Fibroblast of skin of left biceps (primary cell): ENCODE measurements around the gene FAP.

Source experiments
- DNase-seq, 2 experiments: peaks; one replicate each; pipeline ENCODE4 v3.0.0-alpha.2; 2013; ENCODE audit warnings: low read depth in 2 of 2

Gene FAP

DNA sequence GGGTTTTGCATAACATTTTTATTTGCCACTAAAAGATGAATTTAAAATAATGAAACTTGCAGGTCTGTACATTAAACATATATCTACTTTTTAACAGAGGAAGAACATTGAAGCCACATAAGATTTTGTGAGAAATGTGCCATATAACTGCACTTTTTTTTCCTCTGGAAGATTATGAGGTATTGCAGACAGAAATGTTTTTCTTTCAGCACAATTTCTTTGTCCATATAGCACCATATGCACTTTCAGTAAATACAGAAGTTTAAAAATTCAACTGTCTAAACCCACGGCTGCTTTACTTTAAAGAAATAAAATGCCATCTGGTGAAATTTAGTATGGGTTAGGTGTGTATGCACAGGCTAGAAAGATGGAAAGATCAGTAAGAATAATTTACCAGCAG lies 470 bp upstream of the FAP start:
- no peak for DNase-seq

DNA sequence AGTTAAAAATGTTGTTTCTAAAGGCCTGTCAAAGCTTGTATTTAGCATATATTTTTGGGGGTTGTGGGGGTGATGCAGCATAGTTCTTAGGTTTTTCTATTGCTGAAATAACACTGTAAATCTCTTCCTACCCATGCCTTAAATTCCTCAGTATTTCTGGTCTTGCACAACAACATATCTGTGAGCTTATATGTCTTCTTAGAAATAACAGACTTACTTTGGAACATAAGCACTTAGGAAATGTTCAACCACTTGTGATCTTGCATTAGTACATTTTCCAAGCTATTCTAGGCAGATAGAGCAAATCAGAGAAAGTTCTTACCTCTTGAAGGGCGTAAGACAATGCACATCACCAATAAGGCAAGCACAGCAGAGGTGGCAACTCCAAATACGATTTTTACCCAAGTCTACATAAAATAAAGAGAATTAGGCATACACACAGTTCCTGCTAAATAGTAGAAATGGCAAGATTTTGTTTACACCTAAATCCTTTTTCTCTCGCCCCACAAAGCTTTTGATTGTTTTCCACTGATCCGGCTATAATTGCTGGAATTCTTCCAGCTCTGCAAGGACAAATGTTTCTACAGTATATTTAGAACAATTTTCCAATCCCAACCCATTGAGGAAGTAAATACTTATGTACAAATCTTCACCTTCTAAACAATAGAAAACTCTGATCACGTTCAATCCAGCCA lies 512 bp downstream of the FAP start:
- peak; percentile 82 to 88 for DNase-seq

DNA sequence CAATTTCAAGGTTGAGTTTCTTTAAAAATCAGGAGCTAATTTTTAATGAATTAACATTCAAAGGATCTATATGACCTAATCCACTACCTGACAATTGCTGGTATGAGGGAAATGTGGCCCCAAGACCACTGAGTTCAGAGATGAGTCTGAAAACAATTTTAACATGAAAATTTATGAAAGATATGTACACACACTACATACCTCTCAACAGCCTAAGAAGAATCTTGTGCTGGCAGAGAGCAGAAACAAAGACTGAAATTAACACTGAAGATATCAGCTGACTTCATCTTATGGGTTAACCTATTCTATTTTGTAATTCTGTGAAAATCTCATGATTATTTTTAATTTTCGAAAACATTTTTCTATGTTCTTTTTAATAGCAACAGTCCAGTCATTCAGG lies 1.7 kb downstream of the FAP start:
- no peak for DNase-seq

DNA sequence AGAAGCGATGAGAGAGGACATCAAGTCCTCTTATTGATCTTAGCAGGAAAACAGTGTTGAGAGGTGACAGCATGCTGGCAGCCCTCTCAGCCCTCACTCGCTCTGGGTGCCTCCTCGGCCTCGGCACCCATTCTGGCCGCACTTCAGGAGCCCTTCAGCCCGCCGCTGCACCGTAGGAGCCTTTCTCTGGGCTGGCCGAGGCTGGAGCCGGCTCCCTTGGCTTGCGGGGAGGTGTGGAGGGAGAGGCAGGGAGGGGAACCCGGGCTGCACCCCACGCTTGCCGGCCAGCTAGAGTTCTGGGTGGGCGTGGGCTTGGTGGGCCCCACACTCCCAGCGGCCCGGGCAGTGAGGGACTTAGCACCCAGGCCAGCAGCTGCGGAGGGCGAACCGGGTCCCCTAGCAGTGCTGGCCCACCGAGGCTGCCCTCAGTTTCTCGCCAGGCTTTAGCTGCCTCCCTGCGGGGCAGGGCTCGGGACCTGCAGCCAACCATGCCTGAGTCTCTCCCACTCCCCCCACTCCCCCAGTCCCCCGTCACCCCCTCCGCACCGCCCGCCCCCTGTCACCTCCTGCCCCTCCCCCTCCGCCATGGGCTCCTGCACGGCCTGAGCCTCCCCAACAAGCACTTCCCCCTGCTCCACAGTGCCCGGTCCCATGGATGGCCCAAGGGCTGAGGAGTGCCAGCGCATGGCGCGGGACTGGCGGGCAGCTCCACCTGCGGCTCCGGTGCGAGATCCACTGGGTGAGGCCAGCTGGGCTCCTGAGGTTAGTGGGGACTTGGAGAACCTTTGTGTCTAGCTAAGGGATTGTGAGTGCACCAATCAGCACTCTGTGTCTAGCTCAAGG lies 8.4 kb downstream of the FAP start:
- no peak for DNase-seq

DNA sequence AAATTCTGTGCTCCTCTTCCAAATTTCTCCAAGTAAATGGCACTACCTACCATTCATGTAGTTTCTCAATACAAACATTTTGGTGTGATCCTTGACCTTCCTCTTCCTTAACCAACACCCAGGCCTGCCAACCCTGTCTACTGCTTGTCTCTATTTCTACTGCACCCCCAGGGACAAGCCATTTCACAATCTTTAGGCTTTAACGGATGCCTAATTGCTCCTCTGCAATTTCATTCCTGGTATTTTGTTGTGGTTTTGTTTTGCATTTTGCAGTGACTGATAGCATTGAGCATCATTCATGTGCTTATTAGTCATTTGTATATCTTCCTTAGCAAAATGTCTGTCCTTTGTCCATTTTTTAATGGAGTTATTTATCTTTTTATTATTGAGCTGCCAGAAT lies 10.0 kb downstream of the FAP start:
- DNase-seq = peak in 1 of 2 experiments; percentile 54

DNA sequence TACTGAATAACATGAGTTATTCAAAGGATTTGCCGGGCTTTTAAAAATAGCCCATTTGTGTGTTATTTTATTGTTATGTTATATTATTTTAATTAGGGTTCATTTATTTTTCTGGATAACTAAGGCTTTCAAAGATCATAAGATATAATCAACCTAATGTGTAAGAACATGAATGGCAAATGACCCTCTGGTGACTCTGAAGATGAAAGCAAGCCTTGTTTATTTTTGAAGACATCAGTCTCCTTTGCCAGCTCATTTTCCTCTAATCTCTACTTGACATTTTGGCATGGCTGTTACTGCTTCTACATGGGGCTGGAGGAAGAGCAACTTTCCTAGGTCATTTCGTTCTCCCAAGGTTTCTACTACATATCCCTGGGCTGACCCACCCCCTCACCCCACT lies 10.6 kb downstream of the FAP start:
- no peak for DNase-seq

DNA sequence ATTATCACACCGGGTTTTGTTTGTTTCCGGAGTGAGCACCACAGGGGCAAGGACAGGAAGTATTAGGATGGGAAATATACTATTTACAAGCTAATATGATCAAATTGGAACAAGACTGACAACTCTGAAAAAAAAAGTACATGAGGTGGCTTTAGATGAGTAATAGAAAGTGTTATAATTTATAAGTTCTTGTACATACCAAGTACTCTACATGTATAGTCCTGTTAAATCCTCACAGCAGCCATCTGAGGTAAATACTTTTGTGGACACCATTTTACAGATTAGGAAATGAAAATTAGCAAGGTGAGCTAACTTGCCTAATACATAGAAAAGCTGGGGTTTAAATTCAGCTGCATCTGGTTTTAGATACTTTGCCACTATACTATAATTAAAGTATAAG lies 11.2 kb downstream of the FAP start:
- no peak for DNase-seq

DNA sequence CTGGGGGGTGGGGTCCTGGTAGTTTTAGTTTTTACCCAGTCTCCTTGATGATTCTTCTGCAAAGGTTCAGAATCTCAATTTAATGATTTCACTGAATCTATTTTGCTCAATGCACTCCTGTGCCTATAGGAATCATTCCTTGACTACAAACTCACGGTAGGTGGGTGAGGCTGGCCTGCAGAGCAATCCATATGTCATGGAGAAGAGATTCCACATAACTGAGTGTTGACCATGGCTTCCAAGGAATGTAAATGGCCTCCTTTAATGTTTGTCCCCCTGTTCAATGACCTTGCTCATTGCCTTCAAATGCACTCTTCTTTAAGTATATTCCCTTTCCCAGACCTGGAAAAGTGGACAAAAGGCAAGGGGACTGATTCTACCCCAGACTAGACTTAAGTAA lies 12.5 kb downstream of the FAP start:
- DNase-seq = no peak

DNA sequence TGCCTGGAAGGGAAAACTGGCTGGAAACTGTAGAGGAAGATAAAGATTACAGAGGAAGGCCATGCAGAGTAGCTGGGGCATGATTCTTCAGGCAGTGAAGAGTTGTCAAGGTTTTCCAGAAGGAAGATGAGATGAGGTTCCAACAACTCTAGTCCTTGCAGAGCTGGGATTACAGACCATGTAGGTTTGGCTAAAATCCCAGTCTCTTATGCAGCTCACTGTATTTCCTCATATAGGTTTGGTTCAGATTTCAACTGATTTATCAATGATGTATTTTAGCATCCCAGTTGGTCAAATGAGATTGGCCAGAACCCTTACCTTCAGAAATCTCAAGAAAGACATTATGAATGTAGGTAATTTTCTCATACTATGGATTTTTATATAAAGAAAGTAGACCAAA lies 16.4 kb downstream of the FAP start:
- no peak for DNase-seq

DNA sequence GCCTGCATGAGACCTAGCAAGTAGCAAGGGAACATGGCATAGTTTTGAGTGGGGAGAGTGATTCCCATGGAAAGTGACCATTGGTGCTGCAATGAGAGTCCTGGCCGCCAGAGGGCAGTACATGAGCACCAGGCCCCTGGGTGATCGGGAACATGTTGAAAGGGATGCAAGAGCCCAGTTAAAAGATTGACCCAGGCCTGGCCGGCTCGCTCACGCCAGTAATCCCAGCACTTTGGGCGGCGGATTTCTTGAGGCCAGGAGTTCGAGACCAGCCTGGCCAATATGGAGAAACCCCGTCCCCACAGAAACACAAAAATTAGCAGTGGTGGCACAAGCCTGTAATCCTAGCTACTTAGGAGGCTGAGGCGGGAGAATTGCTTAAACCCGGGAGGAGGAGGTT lies 22.2 kb downstream of the FAP start:
- no peak for DNase-seq

DNA sequence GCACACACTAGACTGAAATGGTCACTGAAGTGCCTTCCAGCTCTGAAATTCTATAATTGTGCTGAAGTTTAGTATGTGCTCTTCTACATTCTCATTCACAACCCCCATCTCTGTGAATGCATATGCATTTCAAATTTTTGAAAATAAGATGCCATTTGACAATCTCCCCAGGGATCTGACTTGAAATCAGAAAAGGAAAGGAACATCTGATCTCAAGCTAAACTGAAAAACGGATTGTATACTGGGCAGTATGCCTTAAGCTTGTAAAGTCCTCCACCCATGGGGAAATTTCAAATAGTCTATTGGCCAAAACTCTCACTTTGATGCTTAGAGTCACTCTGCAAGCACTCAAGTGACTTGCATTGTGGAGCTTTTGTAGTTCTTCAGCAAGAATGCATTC lies 22.9 kb downstream of the FAP start:
- DNase-seq = no peak

DNA sequence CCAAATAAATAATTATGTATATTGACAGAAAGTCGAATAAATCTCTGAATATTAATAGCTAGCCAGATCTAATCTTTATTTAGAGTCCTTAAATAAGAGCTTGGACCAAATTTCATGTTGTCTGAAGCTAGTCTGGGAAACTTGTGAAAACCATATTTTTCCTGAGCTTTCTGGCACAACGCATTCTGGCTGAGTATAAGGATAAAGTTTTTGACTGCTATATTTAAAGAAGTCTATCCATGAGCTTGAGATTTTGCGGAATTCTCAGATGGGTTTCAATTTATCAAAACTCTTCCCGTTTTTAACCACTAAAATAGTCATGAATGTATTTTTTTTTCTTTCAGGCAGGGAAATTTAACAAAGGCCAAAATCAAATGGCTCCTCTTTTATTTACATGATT lies 23.8 kb downstream of the FAP start:
- DNase-seq = no peak

DNA sequence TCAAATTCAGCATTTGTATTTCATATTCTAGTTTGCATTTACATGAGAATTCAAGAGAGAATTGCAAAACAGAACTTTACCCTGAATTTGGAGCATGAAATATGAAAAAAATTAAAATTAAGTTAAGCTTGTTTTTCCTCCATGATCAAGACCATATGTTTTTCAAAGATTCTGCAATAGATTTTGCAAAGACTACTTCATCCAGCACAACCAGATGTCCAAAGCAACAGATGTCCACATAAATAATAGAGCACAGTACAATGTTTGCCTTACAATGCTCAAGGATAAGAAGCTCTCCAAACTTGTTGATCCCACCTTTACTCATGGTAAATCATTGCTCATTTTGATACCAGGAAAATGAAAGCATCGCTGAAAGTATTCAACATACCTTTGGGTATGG lies 25.6 kb downstream of the FAP start:
- peak in 1 of 2 experiments; percentile 50 for DNase-seq

DNA sequence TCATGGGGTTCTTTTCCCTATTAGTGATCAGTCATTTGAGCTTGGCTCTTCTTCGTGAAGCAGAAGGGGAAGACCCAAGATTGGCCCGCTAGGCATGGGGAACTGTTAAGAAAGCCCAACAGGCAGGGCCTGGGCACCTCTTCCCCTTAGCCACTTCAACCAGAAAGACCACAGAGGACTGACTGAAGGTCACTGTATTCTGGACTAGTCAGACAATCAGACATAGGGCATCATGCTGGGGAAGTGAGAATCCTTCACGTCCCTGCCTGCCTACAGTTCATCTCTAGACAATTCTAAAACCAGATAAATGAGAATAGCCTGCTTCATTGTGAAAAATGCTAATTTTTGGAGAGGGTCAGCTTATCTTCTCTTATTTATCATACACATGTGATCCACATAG lies 28.1 kb downstream of the FAP start:
- DNase-seq = no peak

DNA sequence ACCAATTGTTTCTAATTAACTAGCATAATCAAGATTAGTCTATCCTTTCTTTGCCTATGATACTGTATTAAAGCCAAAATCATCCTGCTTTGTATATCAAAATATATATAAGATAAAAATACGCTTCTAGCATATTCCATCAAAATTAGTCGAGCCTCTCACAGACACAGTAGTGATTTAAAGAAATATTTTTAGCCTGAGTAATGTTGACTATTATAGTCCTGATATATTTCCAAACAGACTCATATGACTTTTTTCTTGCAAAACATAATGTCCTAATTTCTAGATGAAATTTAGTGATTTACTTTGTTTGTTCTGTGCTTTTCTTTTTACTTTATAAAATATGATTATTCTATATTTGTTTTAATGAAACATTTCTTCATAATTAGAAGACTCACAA lies 30.9 kb downstream of the FAP start:
- no peak for DNase-seq

DNA sequence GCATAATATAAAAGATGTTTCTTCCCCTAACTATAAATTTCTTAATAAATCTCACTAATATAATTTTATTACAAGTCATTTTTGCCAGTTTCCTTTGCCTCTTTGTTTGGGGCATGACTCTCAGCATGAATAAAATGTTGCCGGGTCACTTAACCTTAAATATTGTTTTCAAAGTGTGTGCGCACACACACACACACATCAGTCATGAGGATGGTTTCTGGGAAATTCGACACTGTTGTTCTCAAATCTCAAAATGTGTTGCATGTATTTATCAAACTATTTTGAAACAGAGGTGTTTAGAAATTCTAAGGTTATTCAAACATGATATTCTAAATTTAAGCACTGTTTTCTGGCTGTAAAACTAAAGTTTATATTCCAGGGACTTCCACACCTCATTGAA lies 31.5 kb downstream of the FAP start:
- DNase-seq = no peak

DNA sequence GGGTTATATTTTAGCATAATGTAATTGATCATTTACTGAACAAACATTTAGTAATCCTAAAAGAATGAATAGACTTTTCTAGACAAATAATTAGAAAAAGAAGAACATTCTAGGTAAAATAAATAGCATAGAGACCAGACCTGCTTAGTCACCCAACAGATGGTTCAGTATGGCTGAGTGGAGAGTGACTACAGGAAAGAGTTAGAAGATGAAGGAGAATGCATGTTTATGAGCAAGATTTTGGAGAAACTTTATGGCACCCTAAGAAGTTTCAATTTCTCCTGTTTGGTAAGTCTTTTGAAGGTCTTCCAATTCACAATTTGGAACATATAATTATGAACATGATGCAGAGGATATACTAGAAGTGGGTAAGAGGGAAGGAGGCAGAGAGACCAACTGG lies 32.9 kb downstream of the FAP start:
- no peak for DNase-seq

DNA sequence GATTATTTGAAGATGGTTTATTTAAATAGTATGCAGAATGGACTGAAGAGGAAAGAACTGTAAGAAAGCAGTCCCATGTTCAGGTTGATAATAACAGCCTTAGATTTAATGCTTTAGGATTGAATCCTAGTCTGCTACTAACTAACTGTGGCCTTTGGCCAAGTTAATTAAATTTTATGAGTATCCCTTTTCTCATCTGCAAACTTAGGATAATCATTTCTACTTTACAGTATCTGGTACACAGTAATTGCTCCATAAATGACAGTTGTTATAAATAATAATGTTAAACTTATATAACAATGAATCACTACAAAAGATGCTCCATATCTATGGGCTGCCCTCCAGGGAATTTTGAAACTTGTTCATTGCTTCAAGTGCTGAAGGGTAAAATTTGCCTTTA lies 41.0 kb downstream of the FAP start:
- no peak for DNase-seq

DNA sequence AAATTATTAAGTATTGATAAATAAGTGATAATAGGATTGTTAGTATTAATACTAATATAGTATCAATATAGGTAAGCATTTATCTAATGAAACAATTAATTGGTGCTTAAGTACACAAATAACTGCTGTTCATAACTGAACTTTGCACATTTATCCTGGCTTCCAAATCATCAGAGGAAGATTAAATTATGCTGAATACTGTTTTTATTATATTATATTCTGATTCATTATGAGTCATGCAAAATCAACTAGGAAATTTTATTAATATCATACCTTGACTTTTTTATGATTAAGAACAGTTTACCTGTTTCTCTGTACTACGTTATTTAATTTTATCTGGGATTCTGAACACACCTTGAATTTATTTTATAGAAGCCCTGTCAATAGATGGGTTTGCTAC lies 42.6 kb downstream of the FAP start:
- DNase-seq = no peak

DNA sequence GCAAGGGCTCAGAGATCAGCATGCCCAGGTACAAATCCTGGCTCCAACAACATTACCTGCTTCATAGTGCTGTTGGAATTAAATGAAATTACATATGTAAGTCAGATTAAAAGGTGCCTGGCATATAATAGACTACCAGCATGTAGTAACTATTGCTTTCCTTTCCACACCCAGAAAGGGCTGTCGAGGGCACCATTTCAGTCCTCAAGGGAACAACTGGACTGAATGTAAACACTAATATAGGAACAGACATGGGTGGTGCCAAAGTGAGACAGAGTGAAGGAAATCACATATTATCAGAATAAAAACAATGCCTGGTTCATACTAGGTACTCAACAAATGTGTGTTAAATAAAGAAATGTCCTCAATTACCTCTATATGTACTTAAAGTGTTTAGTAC lies 43.3 kb downstream of the FAP start:
- DNase-seq = no peak

DNA sequence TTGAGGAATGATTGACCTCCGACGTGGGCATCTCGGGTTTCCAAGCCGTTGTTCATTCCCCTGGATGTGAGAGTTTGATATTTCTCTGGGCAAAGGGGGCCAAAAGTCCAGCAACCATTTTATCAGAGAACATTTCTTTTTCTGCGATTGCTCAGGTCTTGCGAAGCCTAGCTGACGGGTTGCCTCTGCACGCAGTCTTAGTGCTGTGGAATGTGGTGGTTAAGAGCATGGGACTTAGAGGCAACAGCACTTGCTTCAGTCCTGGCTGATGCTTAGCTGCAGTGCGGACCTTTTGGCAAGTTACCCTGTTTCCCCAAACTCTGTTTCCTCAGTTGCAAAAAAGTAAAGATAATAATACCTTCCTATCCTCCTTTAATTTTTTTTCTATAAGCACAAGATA lies 45.0 kb downstream of the FAP start:
- DNase-seq = no peak

DNA sequence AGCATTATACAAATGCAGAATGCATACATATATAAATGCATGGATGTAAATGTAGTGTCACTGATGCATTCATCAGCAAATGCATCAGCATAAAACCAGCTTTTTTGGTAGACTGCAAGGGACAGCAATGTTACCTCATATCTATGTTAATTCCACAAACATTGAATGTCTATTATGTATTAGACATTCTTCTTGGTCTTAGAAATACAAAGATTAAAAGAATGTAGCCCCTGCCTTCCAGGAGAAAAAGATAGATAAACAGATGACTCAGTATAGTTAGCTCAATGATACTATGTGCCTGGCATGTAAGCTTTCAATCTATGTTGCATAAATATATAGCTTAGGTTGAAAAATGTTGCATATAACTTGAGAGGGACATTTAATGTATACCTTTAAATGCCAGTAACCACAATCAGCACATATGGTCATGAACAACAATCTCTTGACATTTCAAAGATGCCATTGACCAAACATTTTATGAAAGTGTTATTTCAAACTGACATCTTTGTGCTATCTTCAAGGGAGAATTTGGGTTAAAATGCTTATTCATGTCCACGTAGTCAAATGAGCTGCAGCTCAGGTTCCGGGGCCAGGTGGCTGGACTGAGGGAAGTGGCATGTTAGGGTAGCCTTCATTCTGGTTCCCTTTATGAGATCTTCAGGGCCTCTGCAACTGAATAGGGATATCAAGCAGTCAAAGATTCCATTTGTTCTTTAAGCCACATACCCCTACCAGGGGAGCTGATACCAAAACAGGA lies 46.0 kb downstream of the FAP start:
- peak; percentile 31 to 44 for DNase-seq

DNA sequence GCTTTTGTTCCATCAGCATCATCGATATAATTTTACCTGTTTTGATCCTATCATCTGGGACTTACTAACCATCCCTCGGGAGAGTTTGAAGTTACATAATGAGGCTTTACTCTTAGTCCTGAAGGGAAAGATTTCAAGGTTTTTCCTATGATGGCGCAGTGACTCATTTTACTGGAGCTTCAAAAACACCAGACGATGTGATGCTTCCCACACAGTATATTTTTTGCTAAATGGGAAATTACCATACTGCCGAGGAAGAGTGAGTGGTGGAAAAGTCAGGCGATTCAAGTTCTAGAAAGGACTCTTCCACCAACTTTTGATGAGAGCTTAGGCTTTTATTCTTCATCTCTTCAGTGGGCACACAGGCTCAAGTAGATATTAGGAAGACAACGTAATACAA lies 46.6 kb downstream of the FAP start:
- no peak for DNase-seq
